GM12892 (cell line): ENCODE results near the gene CYBRD1.

Experiments used
- POLR2A ChIP-seq: IDR thresholded peaks from 2 replicates; pipeline ENCODE4 v1.6.1; 2011; ENCODE audit warnings: low read depth, low read length, control low read depth
- POLR2AphosphoS5 ChIP-seq: IDR thresholded peaks from 2 replicates; pipeline ENCODE4 v1.6.1; 2011; ENCODE audit warnings: low read depth, low read length, control low read depth
- TAF1 ChIP-seq: IDR thresholded peaks from 2 replicates; pipeline ENCODE4 v1.6.1; 2011; ENCODE audit warnings: low read depth, mild to moderate bottlenecking, control low read depth, low read length, borderline replicate concordance

GRCh38 chr2:171553858-171554257 is 31.6 kb downstream of the CYBRD1 start:
- TF ChIP-seq POLR2A (no peak), POLR2AphosphoS5 (no peak), TAF1 (no peak)
